CD4-positive, alpha-beta T cell treated with Interferon alpha-2 for 1 hour (primary cell): ENCODE measurements around the gene SLC34A1.

ENCODE experiments used
- DNase-seq, 2 donors: peaks; one replicate each; pipeline ENCODE4 v3.0.0-alpha.2; 2020 to 2022

SLC34A1 gene

GRCh38 chr5:177432839-177433657, 48.8 kb downstream of the SLC34A1 start:
- DNase-seq: no peak

DNA sequence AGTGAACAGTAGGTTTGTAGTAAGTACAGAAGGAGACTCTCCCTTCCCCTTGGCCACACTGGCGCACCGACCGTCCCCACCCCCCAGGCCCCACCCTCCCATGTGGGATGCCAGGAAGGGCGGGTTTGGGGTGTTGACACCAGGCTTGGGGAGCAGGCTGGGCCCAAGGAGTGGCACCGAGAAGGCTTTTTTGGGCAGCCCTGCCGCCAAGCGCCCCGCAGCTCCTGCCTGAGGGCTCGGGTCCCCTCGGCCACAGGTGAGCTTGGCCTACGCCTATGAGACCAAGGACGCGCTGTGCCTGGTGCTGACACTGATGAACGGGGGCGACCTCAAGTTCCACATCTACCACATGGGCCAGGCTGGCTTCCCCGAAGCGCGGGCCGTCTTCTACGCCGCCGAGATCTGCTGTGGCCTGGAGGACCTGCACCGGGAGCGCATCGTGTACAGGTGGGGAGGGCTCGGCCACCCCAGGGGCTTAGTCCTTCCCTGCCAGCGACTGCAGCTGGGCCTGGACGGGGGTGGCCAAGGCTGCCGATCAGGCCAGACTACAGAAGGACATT, 49.5 kb downstream of the SLC34A1 start:
- DNase-seq: no peak

- DNase-seq: peak in 1 of 2 donors; percentile 59
Measured at GRCh38 chr5:177434437-177434836, 50.2 kb downstream of the SLC34A1 start.

GRCh38 chr5:177434942-177435738, 50.9 kb downstream of the SLC34A1 start:
- DNase-seq: no peak

DNA sequence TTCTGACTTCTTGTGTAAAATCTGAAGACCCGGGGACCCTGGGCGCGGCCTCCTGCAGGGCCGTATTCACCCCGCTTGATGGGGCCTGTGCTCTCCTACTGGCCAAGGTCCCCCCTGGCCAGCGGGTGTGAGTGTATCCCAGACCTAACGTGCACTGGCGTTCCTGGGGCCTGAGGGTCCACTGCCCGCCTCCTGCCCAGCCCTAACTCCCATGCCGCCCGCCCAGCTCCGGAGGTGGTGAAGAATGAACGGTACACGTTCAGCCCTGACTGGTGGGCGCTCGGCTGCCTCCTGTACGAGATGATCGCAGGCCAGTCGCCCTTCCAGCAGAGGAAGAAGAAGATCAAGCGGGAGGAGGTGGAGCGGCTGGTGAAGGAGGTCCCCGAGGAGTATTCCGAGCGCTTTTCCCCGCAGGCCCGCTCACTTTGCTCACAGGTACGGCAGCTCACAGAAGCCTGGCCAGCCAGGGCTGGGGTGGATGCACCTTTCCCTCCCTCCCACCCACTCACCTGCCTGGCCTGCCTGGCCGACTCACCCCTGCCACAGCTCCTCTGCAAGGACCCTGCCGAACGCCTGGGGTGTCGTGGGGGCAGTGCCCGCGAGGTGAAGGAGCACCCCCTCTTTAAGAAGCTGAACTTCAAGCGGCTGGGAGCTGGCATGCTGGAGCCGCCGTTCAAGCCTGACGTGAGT, 51.8 kb downstream of the SLC34A1 start:
- no peak for DNase-seq

DNA sequence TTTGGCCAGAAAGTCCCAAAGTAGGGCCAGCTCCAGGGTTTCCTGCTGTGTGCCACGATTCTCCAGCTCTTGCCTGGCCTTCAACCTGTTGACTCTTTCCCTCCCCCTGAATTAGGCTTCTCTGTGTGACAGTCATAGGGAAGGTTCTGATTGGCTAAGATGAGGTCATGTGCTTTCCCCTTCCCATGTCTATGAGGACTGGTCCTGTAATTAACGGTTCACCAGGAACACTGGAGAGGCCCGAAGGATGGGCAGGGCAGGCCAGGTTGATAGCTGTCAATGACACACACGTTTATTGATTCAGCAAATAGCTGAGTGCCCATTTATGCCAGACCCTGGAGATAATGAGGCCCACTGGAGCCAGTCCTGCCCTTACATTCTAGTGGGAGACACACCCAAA, 53.4 kb downstream of the SLC34A1 start:
- DNase-seq: no peak

- no peak for DNase-seq
Measured at GRCh38 chr5:177438468-177438867, 54.2 kb downstream of the SLC34A1 start.

- DNase-seq: no peak
Measured at GRCh38 chr5:177439518-177440053, 55.4 kb downstream of the SLC34A1 start.

DNA sequence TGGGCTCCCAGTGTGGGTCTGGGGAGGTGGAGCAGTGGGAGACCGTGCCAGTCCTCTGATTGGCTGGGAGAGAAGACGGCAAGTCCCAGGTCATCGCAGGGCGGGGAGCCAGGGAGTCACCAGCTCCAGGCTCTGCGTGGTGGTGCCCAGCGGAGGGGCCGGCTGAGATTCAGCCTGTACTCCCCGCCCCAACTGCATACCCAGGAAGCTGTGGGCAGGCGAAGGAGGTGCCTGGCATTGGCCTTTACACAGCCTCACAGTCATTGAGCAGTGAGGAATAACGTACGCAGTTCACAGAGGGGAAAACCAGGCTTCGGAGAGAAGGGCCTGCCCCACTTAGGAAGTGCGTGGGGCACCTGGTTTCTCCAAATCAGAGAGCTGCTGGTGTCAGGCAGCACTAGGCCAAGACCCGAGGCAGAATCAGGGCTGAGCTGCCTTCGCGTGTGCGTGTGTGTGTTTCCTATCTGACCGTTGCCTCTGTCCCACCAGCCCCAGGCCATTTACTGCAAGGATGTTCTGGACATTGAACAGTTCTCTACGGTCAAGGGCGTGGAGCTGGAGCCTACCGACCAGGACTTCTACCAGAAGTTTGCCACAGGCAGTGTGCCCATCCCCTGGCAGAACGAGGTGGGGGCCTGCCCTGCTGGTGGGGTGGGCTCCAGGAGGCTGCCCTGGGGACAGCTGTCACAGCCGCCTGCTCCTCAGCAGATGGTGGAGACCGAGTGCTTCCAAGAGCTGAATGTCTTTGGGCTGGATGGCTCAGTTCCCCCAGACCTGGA, 56.2 kb downstream of the SLC34A1 start:
- DNase-seq: peak; percentile 41 to 78

- DNase-seq: no peak
Measured at GRCh38 chr5:177440990-177441780, 57.0 kb downstream of the SLC34A1 start.

- DNase-seq: no peak
Measured at GRCh38 chr5:177442066-177442826, 58.0 kb downstream of the SLC34A1 start.

- no peak for DNase-seq
Measured at GRCh38 chr5:177443144-177443983, 59.1 kb downstream of the SLC34A1 start.

- DNase-seq: peak in 1 of 2 donors; percentile 59
Measured at GRCh38 chr5:177444106-177445051, 60.1 kb downstream of the SLC34A1 start.

GRCh38 chr5:177445052-177445916, 61.0 kb downstream of the SLC34A1 start:
- peak in 1 of 2 donors; percentile 61 for DNase-seq

- no peak for DNase-seq
Measured at GRCh38 chr5:177445917-177446199, 61.6 kb downstream of the SLC34A1 start.

- DNase-seq: peak; percentile 70 to 84
Measured at GRCh38 chr5:177446200-177447065, 62.2 kb downstream of the SLC34A1 start, which contains the start of gene PRR7. TSS of gene PRR7 (plus strand) at chr5:177446814. CDS start at chr5:177455068, 8,254 bp downstream.
